Progenitor cell of endocrine pancreas (in vitro differentiated cells): Measurements from ENCODE around the gene TGFB1. TPM values are rescaled to one million over a fixed set of nuclear protein-coding genes. Genes with fewer than 3 reads are reported as not detected.
A peak's percentile ranks its signal among the peaks of the same experiment; 100 is the strongest.
"Not testable (repeated sequence)": the region's sequence is repeated elsewhere in the genome, so short reads cannot be mapped to it uniquely, and the experiment has no call there.

Experiments used
- DNase-seq: peaks from one replicate; pipeline ENCODE4 v3.0.0; 2021; ENCODE audit warnings: low spot score; ENCODE audit not compliant: unreplicated experiment
- H3K27ac Mint-ChIP-seq: 2 replicates; pipeline ENCODE4 v1.8.0; 2021; ENCODE audit warnings: mild to moderate bottlenecking, moderate library complexity, mixed read lengths
- H3K27me3 Mint-ChIP-seq: 2 replicates; pipeline ENCODE4 v1.8.0; 2021; ENCODE audit warnings: mixed read lengths
- H3K36me3 Mint-ChIP-seq: 2 replicates; pipeline ENCODE4 v1.8.0; 2022; ENCODE audit warnings: mixed read lengths; ENCODE audit not compliant: insufficient read depth
- H3K4me1 Mint-ChIP-seq: 2 replicates; pipeline ENCODE4 v1.8.0; 2021; ENCODE audit warnings: low read depth, mixed read lengths
- H3K4me3 Mint-ChIP-seq: 2 replicates; pipeline ENCODE4 v1.8.0; 2021; ENCODE audit warnings: low read depth, mild to moderate bottlenecking, moderate library complexity, mixed read lengths
- H3K9me3 Mint-ChIP-seq: 2 replicates; pipeline ENCODE4 v1.8.0; 2021; ENCODE audit warnings: low read depth, mixed read lengths
- CTCF ChIP-seq: fragments of 200-600 bp; sonication (generic); IDR thresholded peaks from one replicate; pipeline ENCODE4 v1.5.0; 2021; ENCODE audit warnings: antibody characterized with exemption, mild to moderate bottlenecking; ENCODE audit not compliant: unreplicated experiment
- total RNA-seq: library from RNA; stranded (reverse); gene quantifications from 2 replicates; pipeline ENCODE4 v1.2.1, GENCODE V29; 2021

Gene TGFB1
- total RNA-seq, 1 donor from 2014 or later = 4.3 TPM

GRCh38 chr19:41376998-41377365 is 23.3 kb upstream of the TGFB1 start:
- Mint-ChIP-seq H3K36me3 (no peaks in the 10 kb centered on the region), H3K27me3 (no peaks in the 10 kb centered on the region), H3K27ac (peak overlapping the region; percentile 48), H3K4me3 (peak overlapping the region; percentile 61), H3K9me3 (no peaks in the 10 kb centered on the region), H3K4me1 (peaks cover 8% of the 10 kb centered on the region)
- no peak for DNase-seq
- TF ChIP-seq CTCF = no peak

- peak within 1 kb of the TSS; percentile 60 for H3K27ac Mint-ChIP-seq
- H3K4me3 Mint-ChIP-seq = peak within 1 kb of the TSS; percentile 61
- H3K27me3 Mint-ChIP-seq = no peaks in the 10 kb centered on the region
- no peaks in the 10 kb centered on the region for H3K9me3 Mint-ChIP-seq
- H3K36me3 Mint-ChIP-seq = no peaks in the 10 kb centered on the region
- H3K4me1 Mint-ChIP-seq = peaks cover 8% of the 10 kb centered on the region
- no peak for DNase-seq
- TF ChIP-seq CTCF = no peak
Measured at GRCh38 chr19:41376241-41376997, 22.7 kb upstream of the TGFB1 start, which contains the start of gene TMEM91. Gene TMEM91 (plus strand): TSS chr19:41376533. CDS start chr19:41378310, 1,777 bp downstream.

GRCh38 chr19:41373993-41374392 is 20.3 kb upstream of the TGFB1 start:
- Mint-ChIP-seq H3K36me3 (no peaks in the 10 kb centered on the region), H3K4me3 (no peak overlapping the region), H3K4me1 (peaks cover 8% of the 10 kb centered on the region), H3K9me3 (no peaks in the 10 kb centered on the region), H3K27me3 (no peaks in the 10 kb centered on the region), H3K27ac (no peak overlapping the region)
- DNase-seq = no peak
- no peak for TF ChIP-seq CTCF

- DNase-seq = no peak
- peaks cover 11% of the 10 kb centered on the region for H3K4me1 Mint-ChIP-seq
- no peaks in the 10 kb centered on the region for H3K9me3 Mint-ChIP-seq
- no peak overlapping the region for H3K4me3 Mint-ChIP-seq
- TF ChIP-seq CTCF = no peak
- H3K27me3 Mint-ChIP-seq = no peaks in the 10 kb centered on the region
- H3K27ac Mint-ChIP-seq = no peak overlapping the region
- no peaks in the 10 kb centered on the region for H3K36me3 Mint-ChIP-seq
Measured at GRCh38 chr19:41372501-41372900, 18.8 kb upstream of the TGFB1 start.

GRCh38 chr19:41371541-41371940 is 17.8 kb upstream of the TGFB1 start:
- Mint-ChIP-seq H3K4me1 (peaks cover 9% of the 10 kb centered on the region), H3K36me3 (no peaks in the 10 kb centered on the region), H3K9me3 (no peaks in the 10 kb centered on the region), H3K27me3 (no peaks in the 10 kb centered on the region), H3K4me3 (no peak overlapping the region), H3K27ac (no peak overlapping the region)
- no peak for TF ChIP-seq CTCF
- no peak for DNase-seq

- H3K27ac Mint-ChIP-seq, H3K4me1 Mint-ChIP-seq, H3K9me3 Mint-ChIP-seq, DNase-seq, H3K27me3 Mint-ChIP-seq, H3K36me3 Mint-ChIP-seq, H3K4me3 Mint-ChIP-seq: not testable (repeated sequence)
Measured at GRCh38 chr19:41371119-41371518, 17.4 kb upstream of the TGFB1 start.
